ENCODE measurements around the gene DHX32. TPM values are rescaled to one million over a fixed set of nuclear protein-coding genes. Genes with fewer than 3 reads are reported as not detected.

Gene DHX32
- polyA plus RNA-seq, 4 donors, result 15.8 to 26.8 (median 22.5) TPM

Other genes with a start within 250 kb of the DHX32 start
- gene TEX36, start 198.1 kb downstream of the DHX32 start, polyA plus RNA-seq (ENCODE audit: insufficient read length in 4 of 4), result not detected
- gene EDRF1, start 161.6 kb downstream of the DHX32 start, polyA plus RNA-seq (ENCODE audit: insufficient read length in 4 of 4), result 10 to 100 TPM; 33.8 to 47.7 (median 36.1) TPM
- gene MMP21, start 105.5 kb downstream of the DHX32 start, polyA plus RNA-seq (ENCODE audit: insufficient read length in 4 of 4), result under 1 TPM; 0.24 to 0.49 (median 0.36) TPM
- gene UROS, start 58.0 kb downstream of the DHX32 start, polyA plus RNA-seq (ENCODE audit: insufficient read length in 4 of 4), result 10 to 100 TPM; 44.4 to 63.2 (median 58.4) TPM
- 100 to 1,000 TPM in 1 of 4 donors, 10 to 100 TPM in 3; 67.5 to 113 (median 90.5) TPM for gene BCCIP, start 57.7 kb downstream of the DHX32 start, polyA plus RNA-seq (ENCODE audit: insufficient read length in 4 of 4)
- gene FANK1, start 15.3 kb upstream of the DHX32 start, polyA plus RNA-seq (ENCODE audit: insufficient read length in 4 of 4), result 10 to 100 TPM in 1 of 4 donors, 1 to 10 TPM in 3; 2.5 to 11.4 (median 8.3) TPM

Data from left renal pelvis (tissue), 4 donors.